Endothelial cell of umbilical vein (primary cell): Measurements from ENCODE around the gene CITED2. TPM values are rescaled to one million over a fixed set of nuclear protein-coding genes. Genes with fewer than 3 reads are reported as not detected.

Experiments used
- BruUV-seq: library from RNA; stranded (reverse); fragments of 400-500 nt; replicated peaks from 2 replicates; lab custom pipeline; 2021; lab: Mats Ljungman, UMichigan
- CTCF ChIA-PET: fragments of 300-600, 350-600 bp; sonication (Branson Sonifier 250); formaldehyde crosslinking; loops from one replicate; lab custom pipeline; 2021; ENCODE audit warnings: antibody characterized with exemption, inconsistent platforms; lab: Charles Lee
- POLR2A ChIA-PET: fragments of 300-600, 350-600 bp; sonication (Branson Sonifier 250); formaldehyde crosslinking; loops from one replicate; lab custom pipeline; 2021; ENCODE audit warnings: antibody characterized with exemption, inconsistent platforms; lab: Charles Lee
- DNase-seq: peaks from one replicate; pipeline ENCODE4 v3.0.0-alpha.2; 2011; ENCODE audit warnings: low read depth, low spot score
- FAIRE-seq: peaks from 2 replicates; lab custom pipeline; 2011; peaks lifted over from hg19 to GRCh38; lab: Jason Lieb, UNC
- H2AFZ ChIP-seq: 2 replicates; pipeline ENCODE4 v1.6.0; 2012; ENCODE audit warnings: low read depth, low read length, control low read depth, inconsistent platforms
- H3K27ac ChIP-seq: 2 replicates; pipeline ENCODE4 v1.5.1; 2011; ENCODE audit warnings: low read depth, mild to moderate bottlenecking, control low read depth, low read length, moderate library complexity; ENCODE audit not compliant: insufficient read depth
- H3K27me3 ChIP-seq, 2 experiments: 2 replicates each; pipeline versions ENCODE4 v1.6.0 to v1.6.1; 2011; ENCODE audit warnings: low read length in 2 of 2, mixed read lengths in 1 of 2; ENCODE audit not compliant: control insufficient read depth in 2 of 2, insufficient read depth in 2 of 2
- H3K36me3 ChIP-seq, 2 experiments: 2 replicates in 1 of 2; 3 replicates in 1 of 2; pipeline ENCODE4 v1.5.1; 2011; ENCODE audit warnings: low read length in 2 of 2, mild to moderate bottlenecking in 1 of 2, moderate library complexity in 1 of 2; ENCODE audit not compliant: control insufficient read depth in 2 of 2, insufficient read depth in 2 of 2; ENCODE audit errors: extremely low read depth in 1 of 2
- H3K4me1 ChIP-seq: 3 replicates; pipeline ENCODE4 v1.5.1; 2011; ENCODE audit warnings: mild to moderate bottlenecking, low read length; ENCODE audit not compliant: control insufficient read depth, insufficient read depth; ENCODE audit errors: extremely low read depth
- H3K4me2 ChIP-seq: 2 replicates; pipeline ENCODE4 v1.6.1; 2011; ENCODE audit warnings: low read length, control low read depth, mixed read lengths; ENCODE audit not compliant: insufficient read depth
- H3K4me3 ChIP-seq, 3 experiments: fragments of 200-600 bp in 1 of 3; sonication (generic), shearing (Covaris generic) in 1 of 3; replicated peaks in 1 of 3; 2 replicates each; pipeline ENCODE4 v1.5.1; 2011 to 2016; ENCODE audit warnings: control low read depth in 3 of 3, low read length in 3 of 3, mild to moderate bottlenecking in 2 of 3, inconsistent platforms in 1 of 3, low read depth in 1 of 3, moderate library complexity in 1 of 3; ENCODE audit not compliant: insufficient read depth in 1 of 3
- H3K79me2 ChIP-seq: 2 replicates; pipeline ENCODE4 v1.6.0; 2012; ENCODE audit warnings: low read length, inconsistent platforms; ENCODE audit not compliant: control insufficient read depth, insufficient read depth
- H3K9ac ChIP-seq: replicated peaks from 2 replicates; pipeline ENCODE3; 2011; ENCODE audit warnings: low read length, control low read depth; ENCODE audit not compliant: insufficient read depth; ENCODE audit errors: extremely low read depth
- H3K9me1 ChIP-seq: replicated peaks from 3 replicates; pipeline ENCODE4 v1.6.0; 2011; ENCODE audit warnings: mild to moderate bottlenecking, low read length; ENCODE audit not compliant: control insufficient read depth, insufficient read depth; ENCODE audit errors: extremely low read depth
- H3K9me3 ChIP-seq: replicated peaks from 2 replicates; pipeline ENCODE4 v1.5.1; 2012; ENCODE audit warnings: low read length, inconsistent platforms; ENCODE audit not compliant: control insufficient read depth, insufficient read depth
- H4K20me1 ChIP-seq: replicated peaks from 2 replicates; pipeline ENCODE3; 2011; ENCODE audit warnings: mild to moderate bottlenecking, low read length; ENCODE audit not compliant: control insufficient read depth, insufficient read depth; ENCODE audit errors: extremely low read depth
- CTCF ChIP-seq, 2 donors: IDR thresholded peaks; 1 replicate in 1 of 2; 2 replicates in 1 of 2; pipeline ENCODE4 v1.5.1; 2011; ENCODE audit warnings: low read length in 2 of 2, mild to moderate bottlenecking in 2 of 2, moderate library complexity in 2 of 2, control low read depth in 1 of 2, inconsistent platforms in 1 of 2, low read depth in 1 of 2; ENCODE audit not compliant: insufficient read depth in 1 of 2; ENCODE audit errors: extremely low read depth in 1 of 2
- EZH2 ChIP-seq: IDR thresholded peaks from 2 replicates; pipeline ENCODE4 v1.6.1; 2012; ENCODE audit warnings: borderline replicate concordance, low read depth, mild to moderate bottlenecking, moderate library complexity, low read length, inconsistent platforms; ENCODE audit not compliant: severe bottlenecking
- FOS ChIP-seq: IDR thresholded peaks from 2 replicates; pipeline ENCODE4 v1.6.1; 2011; ENCODE audit warnings: mild to moderate bottlenecking, low read length, moderate library complexity, borderline replicate concordance; ENCODE audit not compliant: insufficient read depth
- GATA2 ChIP-seq: IDR thresholded peaks from 2 replicates; pipeline ENCODE4 v1.7.0; 2011; ENCODE audit warnings: low read depth, mild to moderate bottlenecking, moderate library complexity, mixed read lengths, low read length; ENCODE audit not compliant: insufficient read length, insufficient read depth
- JUN ChIP-seq: IDR thresholded peaks from 2 replicates; pipeline ENCODE4 v1.6.1; 2011; ENCODE audit warnings: borderline replicate concordance, low read depth; ENCODE audit not compliant: insufficient read length, insufficient read depth
- MYC ChIP-seq: IDR thresholded peaks from one replicate; pipeline ENCODE4 v1.6.1; 2011; ENCODE audit warnings: mild to moderate bottlenecking, low read depth, low read length
- POLR2A ChIP-seq: IDR thresholded peaks from 2 replicates; pipeline ENCODE4 v1.6.1; 2012; ENCODE audit warnings: low read depth, mild to moderate bottlenecking, control low read depth, low read length
- POLR2AphosphoS5 ChIP-seq: IDR thresholded peaks from 2 replicates; pipeline ENCODE4 v1.6.1; 2012; ENCODE audit warnings: low read depth, mild to moderate bottlenecking, control low read depth, low read length, moderate library complexity; ENCODE audit not compliant: insufficient read depth
- dilution Hi-C: fragments of 300-500 bp; cut with MboI; formaldehyde crosslinking; loops from one replicate; pipeline ENCODE4 v1.15.0; 2019; ENCODE audit warnings: low sequenced_read_pairs; ENCODE audit not compliant: extremely low pct_ligation_motif_present
- intact Hi-C: fragments of 100-400 bp; cut with micrococcal nuclease; formaldehyde crosslinking; loops from one replicate; pipeline ENCODE4 v1.10.0; 2022
- polyA plus RNA-seq, 4 experiments: library from polyadenylated mRNA; depleted of rRNA in 3 of 4; stranded (reverse) in 3 of 4; unstranded in 1 of 4; fragments of >200 nt; gene quantifications; 2 replicates each; pipeline versions ENCODE4 v1.2.1 to v1.2.3, GENCODE V29; 2011 to 2012; ENCODE audit warnings: missing spikeins in 1 of 4
- total RNA-seq: library from RNA; stranded (reverse); gene quantifications from 2 replicates; pipeline ENCODE4 v1.2.3, GENCODE V29; 2021
- TF ChIP-seq, protein P1 (sequence below): IDR thresholded peaks from 2 replicates; pipeline ENCODE4 v1.6.1; 2011; ENCODE audit not compliant: insufficient read depth, insufficient read length

CITED2 gene
- total and polyA plus RNA-seq, 2 donors (not counting 3 experiments of a cell fraction or from before 2014, with no cell fraction given), result 81.1 to 85.7 TPM

- Histone ChIP-seq H3K9me1 (no peaks in the 10 kb centered on the region), H3K9ac (no peak overlapping the region), H3K36me3 (no peaks in the 10 kb centered on the region), H3K27me3 (no peaks in the 10 kb centered on the region), H3K79me2 (peaks cover 30% of the 10 kb centered on the region), H4K20me1 (no peaks in the 10 kb centered on the region), H3K27ac (no peak overlapping the region), H3K9me3 (no peaks in the 10 kb centered on the region), H2AFZ (no peak overlapping the region), H3K4me3 (no peak overlapping the region), H3K4me2 (no peak overlapping the region), H3K4me1 (peaks cover 41% of the 10 kb centered on the region)
- BruUV-seq, result no TSS peak
- dilution Hi-C loops, result no loop called here
- FAIRE-seq (no peak), DNase-seq (peak; percentile 12)
- POLR2A ChIA-PET, result interaction anchor here (0.7 to 2.1 kb wide), 8 partner anchors 219 to 1203 kb away, joined by 3 to 13 read pairs (median 4); no protein-coding TSS in a partner anchor
- intact Hi-C loops, result loop anchor here (1.0 to 10.0 kb wide), 4 partner anchors 444 to 1552 kb away; no protein-coding TSS in a partner anchor
- CTCF ChIA-PET, result interaction anchor here (0.5 to 2.4 kb wide), 75 partner anchors 9 to 1958 kb away, joined by 3 to 49 read pairs (median 4); no protein-coding TSS in a partner anchor
- TF ChIP-seq, protein P1, sequence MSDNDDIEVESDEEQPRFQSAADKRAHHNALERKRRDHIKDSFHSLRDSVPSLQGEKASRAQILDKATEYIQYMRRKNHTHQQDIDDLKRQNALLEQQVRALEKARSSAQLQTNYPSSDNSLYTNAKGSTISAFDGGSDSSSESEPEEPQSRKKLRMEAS, result no peak
Measured at GRCh38 chr6:139369068-139369467, 5.4 kb downstream of the CITED2 start.

DNA sequence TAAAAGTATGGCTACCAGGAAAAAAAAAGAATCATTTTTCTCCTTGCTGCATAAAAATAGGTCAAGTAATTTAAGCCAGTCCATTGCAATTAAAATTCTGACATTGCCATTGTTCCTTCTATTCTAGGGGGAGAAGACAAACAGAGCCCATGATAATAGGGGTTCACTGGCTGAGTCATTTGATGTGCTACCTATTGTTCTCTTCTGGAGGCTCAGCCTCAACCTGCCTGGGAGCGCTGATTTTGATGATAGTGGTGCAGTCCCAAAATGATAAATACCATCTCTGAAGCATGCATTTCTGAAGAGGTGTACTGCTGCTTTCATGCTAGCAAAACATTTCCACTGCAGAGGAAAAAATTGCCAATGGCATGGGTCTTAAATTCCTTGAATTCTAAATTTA lies 5.8 kb downstream of the CITED2 start:
- no peak overlapping the region for H3K27ac ChIP-seq
- peaks cover 41% of the 10 kb centered on the region for H3K4me1 ChIP-seq
- no peaks in the 10 kb centered on the region for H3K9me1 ChIP-seq
- H3K27me3 ChIP-seq, result no peaks in the 10 kb centered on the region
- intact Hi-C loops, result loop anchor here (1.0 to 10.0 kb wide), 4 partner anchors 444 to 1553 kb away; no protein-coding TSS in a partner anchor
- DNase-seq (no peak), FAIRE-seq (no peak)
- peak overlapping the region; percentile 59 for H3K4me2 ChIP-seq
- no peaks in the 10 kb centered on the region for H3K36me3 ChIP-seq
- H2AFZ ChIP-seq, result no peak overlapping the region
- ChIA-PET CTCF (interaction anchor here (1.0 to 2.4 kb wide), 4 partner anchors 149 to 1553 kb away, joined by 3 to 26 read pairs (median 4); no protein-coding TSS in a partner anchor), POLR2A (no interaction called here)
- TF ChIP-seq POLR2AphosphoS5 (no peak), CTCF (IDR thresholded peaks at IDR 0.05; ENCODE audit: extremely low read depth in 1 of 2, insufficient read depth in 1 of 2, low read depth in 1 of 2, low read length in 2 of 2) (no peak), GATA2 (no peak), POLR2A (no peak), MYC (no peak), FOS (no peak), EZH2 (no peak), JUN (no peak)
- TF ChIP-seq, protein P1, result no peak
- no peak overlapping the region for H3K4me3 ChIP-seq
- no peak overlapping the region for H3K9ac ChIP-seq
- dilution Hi-C loops, result no loop called here
- peaks cover 26% of the 10 kb centered on the region for H3K79me2 ChIP-seq
- H4K20me1 ChIP-seq, result no peaks in the 10 kb centered on the region
- no peaks in the 10 kb centered on the region for H3K9me3 ChIP-seq
- BruUV-seq, result no TSS peak
